Measurements from ENCODE around the gene OR6C3. TPM values are rescaled to one million over a fixed set of nuclear protein-coding genes. Genes with fewer than 3 reads are reported as not detected.

OR6C3 gene
- polyA plus RNA-seq, 3 donors = not detected

- Histone ChIP-seq H4K20me1 (ENCODE audit: insufficient read depth, low read length) (no peaks in the 10 kb centered on the region), H3K4me1 (ENCODE audit: control insufficient read depth in 1 of 2, insufficient read depth in 2 of 2, low read length in 2 of 2) (no peaks in the 10 kb centered on the region), H3K9ac (ENCODE audit: insufficient read depth, low read length, poor library complexity, severe bottlenecking) (no peak overlapping the region), H3K9me3 (replicated peaks in 1 of 2; ENCODE audit: control insufficient read depth in 1 of 2, insufficient read depth in 1 of 2, low read length in 2 of 2) (no peaks in the 10 kb centered on the region), H2AFZ (ENCODE audit: insufficient read depth, low read depth, low read length, poor library complexity, severe bottlenecking) (no peak overlapping the region), H3K27ac (ENCODE audit: low read depth in 1 of 2, low read length in 2 of 2) (no peak overlapping the region), H3K27me3 (ENCODE audit: control insufficient read depth in 2 of 2, insufficient read depth in 2 of 2, low read length in 2 of 2) (peaks cover 0 to 2% of the 10 kb centered on the region in 2 donors), H3K4me3 (replicated peaks in 1 of 3; ENCODE audit: low read depth in 2 of 3, low read length in 3 of 3) (no peak overlapping the region), H3K4me2 (replicated peaks; ENCODE audit: extremely low read depth, low read length, poor library complexity, severe bottlenecking) (no peak overlapping the region), H3K79me2 (ENCODE audit: insufficient read depth, low read length) (no peaks in the 10 kb centered on the region), H3K36me3 (replicated peaks in 1 of 2; ENCODE audit: control insufficient read depth in 1 of 2, insufficient read depth in 2 of 2, low read length in 2 of 2) (no peaks in the 10 kb centered on the region)
- no peaks in the 10 kb centered on the region for H3K36me3 Mint-ChIP-seq
- no peak overlapping the region for H3K4me3 Mint-ChIP-seq
- H3K27me3 Mint-ChIP-seq (ENCODE audit: low read depth in 3 of 3) = peaks cover 1 to 7% (median 7%) of the 10 kb centered on the region in 3 donors
- no peak overlapping the region for H3K27ac Mint-ChIP-seq
- TF ChIP-seq, protein P1, sequence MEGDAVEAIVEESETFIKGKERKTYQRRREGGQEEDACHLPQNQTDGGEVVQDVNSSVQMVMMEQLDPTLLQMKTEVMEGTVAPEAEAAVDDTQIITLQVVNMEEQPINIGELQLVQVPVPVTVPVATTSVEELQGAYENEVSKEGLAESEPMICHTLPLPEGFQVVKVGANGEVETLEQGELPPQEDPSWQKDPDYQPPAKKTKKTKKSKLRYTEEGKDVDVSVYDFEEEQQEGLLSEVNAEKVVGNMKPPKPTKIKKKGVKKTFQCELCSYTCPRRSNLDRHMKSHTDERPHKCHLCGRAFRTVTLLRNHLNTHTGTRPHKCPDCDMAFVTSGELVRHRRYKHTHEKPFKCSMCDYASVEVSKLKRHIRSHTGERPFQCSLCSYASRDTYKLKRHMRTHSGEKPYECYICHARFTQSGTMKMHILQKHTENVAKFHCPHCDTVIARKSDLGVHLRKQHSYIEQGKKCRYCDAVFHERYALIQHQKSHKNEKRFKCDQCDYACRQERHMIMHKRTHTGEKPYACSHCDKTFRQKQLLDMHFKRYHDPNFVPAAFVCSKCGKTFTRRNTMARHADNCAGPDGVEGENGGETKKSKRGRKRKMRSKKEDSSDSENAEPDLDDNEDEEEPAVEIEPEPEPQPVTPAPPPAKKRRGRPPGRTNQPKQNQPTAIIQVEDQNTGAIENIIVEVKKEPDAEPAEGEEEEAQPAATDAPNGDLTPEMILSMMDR (IDR thresholded peaks at IDR 0.05) = no peak
- intact Hi-C loops (cut with micrococcal nuclease) = no loop called here
- no peaks in the 10 kb centered on the region for H3K4me1 Mint-ChIP-seq
- DNase-seq = no peak
- peaks cover 0 to 2% (median 0%) of the 10 kb centered on the region in 7 donors for H3K9me3 Mint-ChIP-seq
- WGBS (ENCODE audit: insufficient coverage) = 80% methylated on average over 2 of the region's 2 CpGs
Measured at GRCh38 chr12:55289999-55290398, 40.5 kb upstream of the OR6C3 start.

- no peaks in the 10 kb centered on the region for H3K4me1 Mint-ChIP-seq
- H3K27ac Mint-ChIP-seq = no peak within 1 kb of the TSS
- H3K27me3 Mint-ChIP-seq (ENCODE audit: low read depth in 3 of 3) = peaks cover 0 to 4% (median 2%) of the 10 kb centered on the region in 3 donors
Measured at GRCh38 chr12:55296469-55296868, 34.1 kb upstream of the OR6C3 start, which contains the start of gene OR6C6. Gene OR6C6 (minus strand): TSS chr12:55296569. CDS start chr12:55295232, 1,337 bp downstream.

More at GRCh38 chr12:55296469-55296868, 34.1 kb upstream of the OR6C3 start, which contains the start of gene OR6C6:
- no peak within 1 kb of the TSS for H3K4me3 ChIP-seq (replicated peaks in 1 of 3; ENCODE audit: low read depth in 2 of 3, low read length in 3 of 3)
- H4K20me1 ChIP-seq (ENCODE audit: insufficient read depth, low read length) = no peaks in the 10 kb centered on the region
- no peak within 1 kb of the TSS for H3K4me2 ChIP-seq (replicated peaks; ENCODE audit: extremely low read depth, low read length, poor library complexity, severe bottlenecking)
- H3K79me2 ChIP-seq (ENCODE audit: insufficient read depth, low read length) = no peaks in the 10 kb centered on the region
- TF ChIP-seq, protein P1 (IDR thresholded peaks at IDR 0.05) = no peak
- H3K27ac ChIP-seq (ENCODE audit: low read depth in 1 of 2, low read length in 2 of 2) = no peak within 1 kb of the TSS
- peaks cover 0 to 2% of the 10 kb centered on the region in 2 donors for H3K27me3 ChIP-seq (ENCODE audit: control insufficient read depth in 2 of 2, insufficient read depth in 2 of 2, low read length in 2 of 2)
- H3K4me1 ChIP-seq (ENCODE audit: control insufficient read depth in 1 of 2, insufficient read depth in 2 of 2, low read length in 2 of 2) = no peaks in the 10 kb centered on the region
- WGBS (ENCODE audit: insufficient coverage) = no CpG with 5 or more reads among the region's 2 CpGs
- no peak within 1 kb of the TSS for H3K4me3 Mint-ChIP-seq
- no peak for DNase-seq
- no peaks in the 10 kb centered on the region for H3K36me3 Mint-ChIP-seq
- intact Hi-C loops (cut with micrococcal nuclease) = no loop called here
- no peaks in the 10 kb centered on the region for H3K9me3 ChIP-seq (replicated peaks in 1 of 2; ENCODE audit: control insufficient read depth in 1 of 2, insufficient read depth in 1 of 2, low read length in 2 of 2)
- H3K9me3 Mint-ChIP-seq = no peaks in the 10 kb centered on the region
- no peaks in the 10 kb centered on the region for H3K36me3 ChIP-seq (replicated peaks in 1 of 2; ENCODE audit: control insufficient read depth in 1 of 2, insufficient read depth in 2 of 2, low read length in 2 of 2)
- no peak within 1 kb of the TSS for H2AFZ ChIP-seq (ENCODE audit: insufficient read depth, low read depth, low read length, poor library complexity, severe bottlenecking)
- H3K9ac ChIP-seq (ENCODE audit: insufficient read depth, low read length, poor library complexity, severe bottlenecking) = no peak within 1 kb of the TSS

All from CD14-positive monocyte (primary cell).